ENCODE measurements around the gene CKLF.

CKLF gene

GRCh38 chr16:66552286-66553177 is at the start of gene CKLF:
CKLF (plus strand) TSS chr16:66552576; CDS start chr16:66552716, 140 bp downstream.
- Mint-ChIP-seq H3K27me3 (peaks cover 4% of the 10 kb centered on the region), H3K9me3 (no peaks in the 10 kb centered on the region), H3K4me1 (peaks cover 79% of the 10 kb centered on the region), H3K36me3 (peaks cover 39% of the 10 kb centered on the region), H3K27ac (peak within 1 kb of the TSS; percentile 92), H3K4me3 (peak within 1 kb of the TSS; percentile 89)
- CTCF ChIA-PET, result interaction anchor here (0.6 to 4.6 kb wide), 15 partner anchors 10 to 146 kb away, joined by 3 to 39 read pairs (median 8); no protein-coding TSS in a partner anchor
- DNase-seq, result peak; percentile 92

- peaks cover 3% of the 10 kb centered on the region for H3K4me1 Mint-ChIP-seq
- CTCF ChIA-PET, result interaction anchor here (1.2 kb wide), 1 partner anchor 20 kb away, joined by 3 read pairs; no protein-coding TSS in a partner anchor
- DNase-seq, result no peak
- H3K27ac Mint-ChIP-seq, result no peak overlapping the region
- H3K27me3 Mint-ChIP-seq, result peaks cover 21% of the 10 kb centered on the region
- H3K9me3 Mint-ChIP-seq, result no peaks in the 10 kb centered on the region
- H3K36me3 Mint-ChIP-seq, result no peaks in the 10 kb centered on the region
- H3K4me3 Mint-ChIP-seq, result no peak overlapping the region
Measured at GRCh38 chr16:66503030-66503429, 49.3 kb upstream of the CKLF start.

GRCh38 chr16:66503612-66504011 is 48.8 kb upstream of the CKLF start:
- CTCF ChIA-PET, result no interaction called here
- Mint-ChIP-seq H3K4me3 (no peak overlapping the region), H3K4me1 (peaks cover 5% of the 10 kb centered on the region), H3K27me3 (peaks cover 18% of the 10 kb centered on the region), H3K36me3 (no peaks in the 10 kb centered on the region), H3K9me3 (no peaks in the 10 kb centered on the region), H3K27ac (no peak overlapping the region)
- DNase-seq, result no peak

GRCh38 chr16:66507731-66508239 is 44.6 kb upstream of the CKLF start:
- Mint-ChIP-seq H3K9me3 (no peaks in the 10 kb centered on the region), H3K27me3 (peaks cover 5% of the 10 kb centered on the region), H3K27ac (no peak overlapping the region), H3K36me3 (peaks cover under 1% of the 10 kb centered on the region), H3K4me3 (no peak overlapping the region), H3K4me1 (peaks cover 12% of the 10 kb centered on the region)
- DNase-seq, result no peak
- CTCF ChIA-PET, result interaction anchor here (1.4 to 5.9 kb wide), 4 partner anchors 19 to 82 kb away, joined by 4 to 37 read pairs (median 5); no protein-coding TSS in a partner anchor

- Mint-ChIP-seq H3K27me3 (peaks cover under 1% of the 10 kb centered on the region), H3K4me1 (peaks cover 13% of the 10 kb centered on the region), H3K4me3 (no peak overlapping the region), H3K36me3 (peaks cover 3% of the 10 kb centered on the region), H3K27ac (no peak overlapping the region), H3K9me3 (no peaks in the 10 kb centered on the region)
- CTCF ChIA-PET, result interaction anchor here (0.9 to 5.9 kb wide), 5 partner anchors 20 to 81 kb away, joined by 3 to 37 read pairs (median 5); no protein-coding TSS in a partner anchor
- no peak for DNase-seq
Measured at GRCh38 chr16:66508248-66508913, 44.0 kb upstream of the CKLF start.

GRCh38 chr16:66508914-66509496 is 43.4 kb upstream of the CKLF start:
- Mint-ChIP-seq H3K9me3 (no peaks in the 10 kb centered on the region), H3K4me3 (no peak overlapping the region), H3K27me3 (no peaks in the 10 kb centered on the region), H3K27ac (no peak overlapping the region), H3K4me1 (peaks cover 12% of the 10 kb centered on the region), H3K36me3 (peaks cover 3% of the 10 kb centered on the region)
- no peak for DNase-seq
- CTCF ChIA-PET, result interaction anchor here (0.7 to 5.9 kb wide), 6 partner anchors 21 to 99 kb away, joined by 3 to 37 read pairs (median 4); no protein-coding TSS in a partner anchor

- CTCF ChIA-PET, result interaction anchor here (0.7 to 5.9 kb wide), 4 partner anchors 27 to 99 kb away, joined by 3 to 37 read pairs (median 3); no protein-coding TSS in a partner anchor
- Mint-ChIP-seq H3K4me3 (no peak overlapping the region), H3K27ac (no peak overlapping the region), H3K4me1 (peaks cover 12% of the 10 kb centered on the region), H3K36me3 (peaks cover 3% of the 10 kb centered on the region), H3K9me3 (no peaks in the 10 kb centered on the region), H3K27me3 (no peaks in the 10 kb centered on the region)
- DNase-seq, result no peak
Measured at GRCh38 chr16:66509576-66509975, 42.8 kb upstream of the CKLF start.

- H3K4me1 Mint-ChIP-seq, result peaks cover 18% of the 10 kb centered on the region
- H3K27ac Mint-ChIP-seq, result no peak overlapping the region
- H3K27me3 Mint-ChIP-seq, result no peaks in the 10 kb centered on the region
- H3K9me3 Mint-ChIP-seq, result no peaks in the 10 kb centered on the region
- no peak for DNase-seq
- H3K36me3 Mint-ChIP-seq, result peaks cover 3% of the 10 kb centered on the region
- CTCF ChIA-PET, result interaction anchor here (1.0 to 5.9 kb wide), 6 partner anchors 13 to 98 kb away, joined by 3 to 37 read pairs (median 5); partner anchors contain the start of gene CKLF
- no peak overlapping the region for H3K4me3 Mint-ChIP-seq
Measured at GRCh38 chr16:66510298-66510697, 42.1 kb upstream of the CKLF start.

GRCh38 chr16:66510711-66511601 is 41.4 kb upstream of the CKLF start:
- Mint-ChIP-seq H3K36me3 (peaks cover 3% of the 10 kb centered on the region), H3K27me3 (no peaks in the 10 kb centered on the region), H3K4me1 (peaks cover 25% of the 10 kb centered on the region), H3K4me3 (no peak overlapping the region), H3K27ac (no peak overlapping the region), H3K9me3 (no peaks in the 10 kb centered on the region)
- DNase-seq, result no peak
- CTCF ChIA-PET, result interaction anchor here (1.0 to 5.9 kb wide), 10 partner anchors 13 to 97 kb away, joined by 3 to 37 read pairs (median 6); partner anchors contain the start of gene CKLF

- Mint-ChIP-seq H3K4me3 (no peak overlapping the region), H3K27ac (no peak overlapping the region), H3K27me3 (no peaks in the 10 kb centered on the region), H3K4me1 (peaks cover 33% of the 10 kb centered on the region), H3K9me3 (no peaks in the 10 kb centered on the region), H3K36me3 (peaks cover 3% of the 10 kb centered on the region)
- peak; percentile 49 for DNase-seq
- CTCF ChIA-PET, result interaction anchor here (0.7 to 5.9 kb wide), 14 partner anchors 12 to 361 kb away, joined by 3 to 37 read pairs (median 5); partner anchors contain the start of genes CKLF and CMTM2
Measured at GRCh38 chr16:66511602-66512271, 40.6 kb upstream of the CKLF start.

GRCh38 chr16:66512272-66513110 is 39.9 kb upstream of the CKLF start:
- H3K9me3 Mint-ChIP-seq, result no peaks in the 10 kb centered on the region
- H3K4me1 Mint-ChIP-seq, result peaks cover 40% of the 10 kb centered on the region
- H3K27ac Mint-ChIP-seq, result no peak overlapping the region
- peaks cover 3% of the 10 kb centered on the region for H3K36me3 Mint-ChIP-seq
- H3K27me3 Mint-ChIP-seq, result no peaks in the 10 kb centered on the region
- no peak for DNase-seq
- no peak overlapping the region for H3K4me3 Mint-ChIP-seq
- CTCF ChIA-PET, result interaction anchor here (0.7 to 5.9 kb wide), 13 partner anchors 10 to 360 kb away, joined by 3 to 37 read pairs (median 5); partner anchors contain the start of genes CKLF and CMTM2

Measured in activated naive CD4-positive, alpha-beta T cell treated with anti-CD3 and anti-CD28 coated beads, Interleukin-2, amount 10 ng/mL, durations not matched to agents 7 days and 5 days (primary cell).